ENCODE measurements around the gene CD200R1L. TPM values are rescaled to one million over a fixed set of nuclear protein-coding genes. Genes with fewer than 3 reads are reported as not detected.

The CD200R1L gene
- total and polyA plus RNA-seq, 2 of the 13 experiments (the other 11 are each of a cell fraction or from before 2014, with no cell fraction given), result not detected

GRCh38 chr3:112817797-112818196, 28.9 kb downstream of the CD200R1L start:
- BruUV-seq (replicated peaks), result no TSS peak
- no peak overlapping the region for H2AFZ ChIP-seq (ENCODE audit: low read length)
- H4K20me1 ChIP-seq (ENCODE audit: insufficient read depth, low read length), result no peaks in the 10 kb centered on the region
- ChIA-PET POLR2A (no interaction called here), CTCF (ENCODE audit: low intra/inter-chr PET ratio, low total read pairs) (no interaction called here)
- no peaks in the 10 kb centered on the region for H3K9me3 ChIP-seq (ENCODE audit: low read length)
- H3K4me3 ChIP-seq (replicated peaks in 1 of 3; ENCODE audit: insufficient read depth in 1 of 3, low read depth in 2 of 3, low read length in 3 of 3), result no peak overlapping the region
- in situ Hi-C loops (cut with HindIII; ENCODE audit: extremely low pct_ligation_motif_present, low pct_unique_long_range_greater_than_20kb), result loop anchor here (10.0 kb wide), 1 partner anchor 173 kb away; the partner anchor contains the start of gene CCDC80
- H3K9ac ChIP-seq (ENCODE audit: insufficient read depth, low read depth, low read length), result no peak overlapping the region
- ATAC-seq (no peak), FAIRE-seq (no peak), DNase-seq (ENCODE audit: low spot score) (no peak)
- H3K4me2 ChIP-seq (ENCODE audit: low read depth, low read length), result no peak overlapping the region
- no peak overlapping the region for H3K27ac ChIP-seq (ENCODE audit: extremely low read length, insufficient read depth, low read length)
- intact Hi-C loops (cut with micrococcal nuclease; ENCODE audit: unreplicated experiment), result no loop called here
- peaks cover 6% of the 10 kb centered on the region; the same call in 1 of the 2 replicates for H3K4me1 ChIP-seq (ENCODE audit: insufficient read depth, low read length)
- H3K36me3 ChIP-seq (replicated peaks in 1 of 2; ENCODE audit: control insufficient read depth in 1 of 2, insufficient read depth in 2 of 2, low read length in 2 of 2), result no peaks in the 10 kb centered on the region
- no peaks in the 10 kb centered on the region for H3K27me3 ChIP-seq (ENCODE audit: control insufficient read depth in 1 of 2, insufficient read depth in 2 of 2, low read length in 2 of 2)
- TF ChIP-seq MEIS1 (CRISPR knock-in tag; IDR thresholded peaks at IDR 0.05; ENCODE audit: borderline replicate concordance) (no peak), HES4 (CRISPR knock-in tag; IDR thresholded peaks at IDR 0.05; ENCODE audit: borderline replicate concordance) (no peak), KAT8 (CRISPR knock-in tag; IDR thresholded peaks at IDR 0.05) (no peak), ZNF512B (CRISPR knock-in tag; IDR thresholded peaks at IDR 0.05; ENCODE audit: borderline replicate concordance) (no peak), SNAPC5 (CRISPR knock-in tag; IDR thresholded peaks at IDR 0.05; ENCODE audit: borderline replicate concordance) (no peak), ZNF720 (CRISPR knock-in tag; IDR thresholded peaks at IDR 0.05) (no peak), ZNF629 (CRISPR knock-in tag; conservative IDR thresholded peaks at IDR 0.05) (no peak), SATB2 (CRISPR knock-in tag; IDR thresholded peaks at IDR 0.05) (no peak), GZF1 (CRISPR knock-in tag; IDR thresholded peaks at IDR 0.05) (no peak), SSRP1 (CRISPR knock-in tag; IDR thresholded peaks at IDR 0.05) (no peak), ZFYVE20 (CRISPR knock-in tag; IDR thresholded peaks at IDR 0.05; ENCODE audit: borderline replicate concordance, low read depth) (no peak), ZNF501 (CRISPR knock-in tag; IDR thresholded peaks at IDR 0.05) (no peak), ZBTB7B (CRISPR knock-in tag; IDR thresholded peaks at IDR 0.05) (no peak), ATAD3A (CRISPR knock-in tag; IDR thresholded peaks at IDR 0.05) (no peak), ZBTB39 (CRISPR knock-in tag; IDR thresholded peaks at IDR 0.05) (no peak), MEF2D (CRISPR knock-in tag; IDR thresholded peaks at IDR 0.05) (no peak), ASH2L (IDR thresholded peaks at IDR 0.05; ENCODE audit: insufficient read length, low read depth, low read length) (no peak)
- 0% methylated on average over 3 of the region's 3 CpGs for WGBS (ENCODE audit: low lambda C conversion rate)
- H3K79me2 ChIP-seq (ENCODE audit: insufficient read depth, low read length), result no peaks in the 10 kb centered on the region
